Lung (tissue), 12 donors: ENCODE data around the gene MAPK8IP3. TPM values are rescaled to one million over a fixed set of nuclear protein-coding genes. Genes with fewer than 3 reads are reported as not detected.

ENCODE experiments used
- ATAC-seq: fragments of 200-7000 bp; cut with Tn5 transposase; one replicate; pipeline ENCODE4 v1.9.1; 2020; ENCODE audit warnings: moderate number of reproducible peaks; ENCODE audit not compliant: insufficient read depth, low FRiP score
- DNase-seq, 3 donors: peaks; one replicate each; pipeline ENCODE4 v3.0.0-alpha.2; 2013 to 2017
- H3K27ac ChIP-seq, 2 donors: one replicate each; pipeline ENCODE4 v1.5.1; 2013; ENCODE audit warnings: mild to moderate bottlenecking in 2 of 2, moderate library complexity in 2 of 2, control low read depth in 1 of 2, inconsistent platforms in 1 of 2, low read depth in 1 of 2, low read length in 1 of 2
- H3K27me3 ChIP-seq, 3 donors: one replicate each; pipeline ENCODE4 v1.5.1; 2013; ENCODE audit warnings: low read length in 2 of 3; ENCODE audit not compliant: control insufficient read depth in 3 of 3, insufficient read depth in 3 of 3
- H3K36me3 ChIP-seq, 4 donors: one replicate each; pipeline ENCODE4 v1.5.1; 2013; ENCODE audit warnings: low read length in 4 of 4, mild to moderate bottlenecking in 1 of 4, moderate library complexity in 1 of 4; ENCODE audit not compliant: control insufficient read depth in 4 of 4, insufficient read depth in 4 of 4
- H3K4me1 ChIP-seq, 5 donors: one replicate each; pipeline ENCODE4 v1.5.1; 2013; ENCODE audit warnings: low read length in 5 of 5, mild to moderate bottlenecking in 2 of 5, moderate library complexity in 1 of 5; ENCODE audit not compliant: control insufficient read depth in 5 of 5, insufficient read depth in 5 of 5
- H3K4me3 ChIP-seq: one replicate; pipeline ENCODE4 v1.5.1; 2013; ENCODE audit warnings: mild to moderate bottlenecking, control low read depth, moderate library complexity
- H3K9ac ChIP-seq, 2 donors: one replicate each; pipeline ENCODE4 v1.5.1; 2013; ENCODE audit warnings: low read length in 2 of 2, control low read depth in 1 of 2; ENCODE audit not compliant: insufficient read depth in 1 of 2
- H3K9me3 ChIP-seq, 4 donors: one replicate each; pipeline ENCODE4 v1.5.1; 2013; ENCODE audit warnings: low read length in 3 of 4, mild to moderate bottlenecking in 1 of 4, moderate library complexity in 1 of 4; ENCODE audit not compliant: control insufficient read depth in 4 of 4, insufficient read depth in 3 of 4
- CTCF ChIP-seq: IDR thresholded peaks from 2 replicates; pipeline ENCODE4 v1.5.1; 2012; ENCODE audit warnings: mild to moderate bottlenecking; ENCODE audit errors: control extremely low read depth, extremely low read depth
- WGBS, 2 donors: extraction: QIAGEN DNeasy Blood & Tissue Kit; methylation state at CpG; one replicate each; pipeline ENCODE4 v1.1.7; 2013; 5-methylcytosine and 5-hydroxymethylcytosine counted together
- polyA plus RNA-seq, 2 donors: library from polyadenylated mRNA; stranded (reverse); fragments of 200-250 nt; gene quantifications; one replicate each; pipeline ENCODE4 v1.2.1, GENCODE V29; 2013
- total RNA-seq, 2 donors: library from RNA; depleted of rRNA in 1 of 2; stranded (reverse); fragments of >200 nt in 1 of 2; gene quantifications; one replicate each; pipeline ENCODE4 v1.2.1, GENCODE V29; 2014 to 2021
- donor health status: control.
- donor health status: control.
- donor health status: Bipolar disorder and iron deficiency.
- donor health status: healthy.
- donor health status: DM: yes; HTN: yes; CAD: no.

MAPK8IP3 gene
- total and polyA plus RNA-seq, 4 donors: 40.3 to 76.7 (median 63.6) TPM

- Histone ChIP-seq H3K36me3 (peaks cover 7 to 71% (median 21%) of the 10 kb centered on the region in 4 donors), H3K9ac (no peak overlapping the region)
- no peak for DNase-seq
These were observed 40.7 kb downstream of the MAPK8IP3 start for GRCh38 chr16:1746693-1747195.

GRCh38 chr16:1747934-1748333 lies 41.9 kb downstream of the MAPK8IP3 start:
- Histone ChIP-seq H3K36me3 (peaks cover 11 to 73% (median 26%) of the 10 kb centered on the region in 4 donors), H3K27me3 (no peaks in the 10 kb centered on the region), H3K4me1 (no peaks in the 10 kb centered on the region), H3K9ac (no peak overlapping the region), H3K4me3 (no peak overlapping the region), H3K27ac (no peak overlapping the region), H3K9me3 (no peaks in the 10 kb centered on the region)
- no peak for DNase-seq
- WGBS, 2 donors: 88 to 93% methylated on average over 11 of the region's 11 CpGs
- ATAC-seq: no peak
- TF ChIP-seq CTCF: no peak

More at GRCh38 chr16:1746693-1747195, 40.7 kb downstream of the MAPK8IP3 start:
- TF ChIP-seq CTCF: no peak
- Histone ChIP-seq H3K4me3 (no peak overlapping the region), H3K27me3 (no peaks in the 10 kb centered on the region), H3K27ac (no peak overlapping the region), H3K4me1 (no peaks in the 10 kb centered on the region), H3K9me3 (no peaks in the 10 kb centered on the region)
- ATAC-seq: no peak
- WGBS, 2 donors: 96 to 97% methylated on average over 31 of the region's 31 CpGs

GRCh38 chr16:1749152-1750117 lies 43.4 kb downstream of the MAPK8IP3 start:
- Histone ChIP-seq H3K27me3 (no peaks in the 10 kb centered on the region), H3K9me3 (no peaks in the 10 kb centered on the region), H3K27ac (no peak overlapping the region), H3K4me1 (no peaks in the 10 kb centered on the region), H3K36me3 (peaks cover 8 to 64% (median 25%) of the 10 kb centered on the region in 4 donors), H3K9ac (no peak overlapping the region), H3K4me3 (no peak overlapping the region)
- whole genome bisulfite sequencing, 2 donors: 96% methylated on average over 29 of the region's 29 CpGs
- DNase-seq (no peak), ATAC-seq (no peak)
- TF ChIP-seq CTCF: no peak
